ENCODE results near the gene SPRY4.

DNA sequence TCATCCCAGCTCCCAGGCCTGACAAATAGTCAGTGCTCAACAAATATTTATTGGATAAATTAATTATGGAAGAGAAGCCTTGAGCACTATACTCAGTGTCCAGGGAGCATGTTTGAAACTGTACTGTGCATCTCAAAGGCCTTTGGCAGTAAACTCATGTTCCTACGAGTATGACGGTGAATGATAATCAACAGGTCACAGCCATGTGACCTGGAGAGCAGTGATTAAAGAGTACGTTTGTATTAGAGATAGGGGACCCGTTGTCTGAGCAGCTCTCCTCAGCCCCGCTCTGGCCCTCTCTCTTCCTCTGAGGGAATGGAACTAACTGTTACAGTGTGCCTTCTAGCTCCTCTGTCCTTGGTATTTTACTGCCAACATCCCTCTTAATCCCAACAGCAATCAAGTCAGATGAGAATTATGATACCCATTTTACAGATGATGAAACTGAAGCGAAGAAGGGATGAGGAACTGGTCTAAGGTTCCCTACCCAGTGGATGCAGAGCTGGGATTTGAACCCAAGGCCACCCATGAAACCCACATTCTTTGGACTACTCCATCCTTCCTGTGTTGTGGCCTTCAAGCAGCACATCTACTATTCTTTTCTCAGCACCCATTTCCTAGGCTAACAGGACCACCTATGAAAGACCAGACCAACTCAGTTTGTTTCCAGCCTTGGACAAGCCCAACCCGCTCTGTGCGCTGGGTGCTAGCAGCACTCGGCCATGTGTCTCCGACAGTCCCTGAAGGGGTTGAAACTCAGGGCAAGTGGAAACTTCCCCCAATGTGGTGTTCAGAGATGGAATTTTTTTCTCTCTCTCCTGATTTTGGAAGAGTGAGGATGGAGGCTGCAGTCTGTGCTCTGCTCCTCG, 34.9 kb downstream of the SPRY4 start:
- TF ChIP-seq SP4 (IDR thresholded peaks at IDR 0.05; ENCODE audit: low read length): no peak
- no peak for TF ChIP-seq CTCF (IDR thresholded peaks at IDR 0.05; ENCODE audit: control extremely low read depth in 1 of 3, insufficient read depth in 1 of 3, low read depth in 1 of 3, low read length in 3 of 3)
- no peak for TF ChIP-seq EP300 (IDR thresholded peaks at IDR 0.05; ENCODE audit: borderline replicate concordance in 1 of 2, low read depth in 2 of 2, low read length in 2 of 2)
- TF ChIP-seq POLR2A (IDR thresholded peaks at IDR 0.05; ENCODE audit: control extremely low read depth in 1 of 2, low read depth in 2 of 2, low read length in 2 of 2): no peak
- TF ChIP-seq PHF8 (conservative IDR thresholded peaks at IDR 0.05; ENCODE audit: low read depth, low read length): no peak
- TF ChIP-seq, protein P1, sequence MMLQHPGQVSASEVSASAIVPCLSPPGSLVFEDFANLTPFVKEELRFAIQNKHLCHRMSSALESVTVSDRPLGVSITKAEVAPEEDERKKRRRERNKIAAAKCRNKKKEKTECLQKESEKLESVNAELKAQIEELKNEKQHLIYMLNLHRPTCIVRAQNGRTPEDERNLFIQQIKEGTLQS (IDR thresholded peaks at IDR 0.05; ENCODE audit: insufficient read depth, low read depth, low read length): no peak
- TF ChIP-seq EZH2 (IDR thresholded peaks at IDR 0.05; ENCODE audit: low read depth, low read length, severe bottlenecking): no peak
- TF ChIP-seq MAFK (IDR thresholded peaks at IDR 0.05; ENCODE audit: low read depth, low read length): no peak

Measured in H1 (cell line).